IMR-90 (cell line): ENCODE data around the gene TTLL12.

Experiments
- BHLHE40 ChIP-seq: fragments of 150-350 bp; IDR thresholded peaks from 2 replicates; pipeline ENCODE4 v1.6.1; 2016; ENCODE audit warnings: mild to moderate bottlenecking, low read depth, low read length
- CEBPB ChIP-seq: IDR thresholded peaks from 2 replicates; pipeline ENCODE4 v1.6.1; 2012; ENCODE audit warnings: low read depth, low read length, improper control_type of control experiment
- MAZ ChIP-seq: IDR thresholded peaks from 2 replicates; pipeline ENCODE4 v1.6.1; 2012; ENCODE audit warnings: low read depth, mild to moderate bottlenecking, low read length, improper control_type of control experiment, moderate library complexity, borderline replicate concordance
- MXI1 ChIP-seq: IDR thresholded peaks from 2 replicates; pipeline ENCODE4 v1.6.1; 2012; ENCODE audit warnings: low read depth, mild to moderate bottlenecking, low read length, moderate library complexity, borderline replicate concordance
- POLR2A ChIP-seq: IDR thresholded peaks from 2 replicates; pipeline ENCODE4 v1.6.1; 2012; ENCODE audit warnings: mild to moderate bottlenecking, low read depth, low read length
- RCOR1 ChIP-seq: IDR thresholded peaks from 2 replicates; pipeline ENCODE4 v1.6.1; 2012; ENCODE audit warnings: mild to moderate bottlenecking, low read length, improper control_type of control experiment; ENCODE audit not compliant: insufficient replicate concordance
- TF ChIP-seq, protein P1 (sequence below): conservative IDR thresholded peaks from 2 replicates; pipeline ENCODE4 v1.5.1; 2012; ENCODE audit warnings: mild to moderate bottlenecking, low read depth, low read length, improper control_type of control experiment
- TF ChIP-seq, protein P2 (sequence below): fragments of 150-350 bp; IDR thresholded peaks from 2 replicates; pipeline ENCODE4 v1.6.1; 2017; ENCODE audit warnings: mild to moderate bottlenecking, antibody characterized with exemption, low read length, low read depth

DNA sequence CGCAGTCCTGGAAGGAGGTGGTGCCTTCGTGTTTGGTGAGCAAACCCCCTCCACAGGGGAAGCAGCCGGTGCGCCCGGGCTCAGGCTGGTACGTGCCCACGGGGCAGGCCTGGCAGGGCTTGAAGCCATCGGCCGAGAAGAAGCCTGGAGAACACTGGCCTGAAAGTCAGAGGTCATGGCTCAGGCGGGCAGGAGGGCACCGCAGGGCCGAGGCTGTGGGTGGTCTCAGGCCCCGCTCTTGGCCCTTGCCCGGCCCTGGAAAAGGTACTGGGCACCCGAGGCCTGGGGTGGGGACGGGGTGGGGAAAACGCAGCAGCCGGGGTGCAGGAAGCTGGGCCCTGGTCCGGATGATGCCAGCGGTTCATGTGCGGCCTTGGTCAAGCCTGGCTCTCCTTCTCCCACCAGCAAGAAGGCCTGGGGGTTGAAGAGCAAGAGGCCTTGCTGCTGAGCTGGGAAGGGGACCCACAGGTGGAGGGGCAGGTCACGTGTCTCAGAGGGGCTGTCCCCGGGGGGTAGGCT is 25.6 kb upstream of the TTLL12 start:
- TF ChIP-seq MXI1: no peak
- TF ChIP-seq, protein P1, sequence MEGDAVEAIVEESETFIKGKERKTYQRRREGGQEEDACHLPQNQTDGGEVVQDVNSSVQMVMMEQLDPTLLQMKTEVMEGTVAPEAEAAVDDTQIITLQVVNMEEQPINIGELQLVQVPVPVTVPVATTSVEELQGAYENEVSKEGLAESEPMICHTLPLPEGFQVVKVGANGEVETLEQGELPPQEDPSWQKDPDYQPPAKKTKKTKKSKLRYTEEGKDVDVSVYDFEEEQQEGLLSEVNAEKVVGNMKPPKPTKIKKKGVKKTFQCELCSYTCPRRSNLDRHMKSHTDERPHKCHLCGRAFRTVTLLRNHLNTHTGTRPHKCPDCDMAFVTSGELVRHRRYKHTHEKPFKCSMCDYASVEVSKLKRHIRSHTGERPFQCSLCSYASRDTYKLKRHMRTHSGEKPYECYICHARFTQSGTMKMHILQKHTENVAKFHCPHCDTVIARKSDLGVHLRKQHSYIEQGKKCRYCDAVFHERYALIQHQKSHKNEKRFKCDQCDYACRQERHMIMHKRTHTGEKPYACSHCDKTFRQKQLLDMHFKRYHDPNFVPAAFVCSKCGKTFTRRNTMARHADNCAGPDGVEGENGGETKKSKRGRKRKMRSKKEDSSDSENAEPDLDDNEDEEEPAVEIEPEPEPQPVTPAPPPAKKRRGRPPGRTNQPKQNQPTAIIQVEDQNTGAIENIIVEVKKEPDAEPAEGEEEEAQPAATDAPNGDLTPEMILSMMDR: no peak
- TF ChIP-seq CEBPB: no peak
- TF ChIP-seq, protein P2, sequence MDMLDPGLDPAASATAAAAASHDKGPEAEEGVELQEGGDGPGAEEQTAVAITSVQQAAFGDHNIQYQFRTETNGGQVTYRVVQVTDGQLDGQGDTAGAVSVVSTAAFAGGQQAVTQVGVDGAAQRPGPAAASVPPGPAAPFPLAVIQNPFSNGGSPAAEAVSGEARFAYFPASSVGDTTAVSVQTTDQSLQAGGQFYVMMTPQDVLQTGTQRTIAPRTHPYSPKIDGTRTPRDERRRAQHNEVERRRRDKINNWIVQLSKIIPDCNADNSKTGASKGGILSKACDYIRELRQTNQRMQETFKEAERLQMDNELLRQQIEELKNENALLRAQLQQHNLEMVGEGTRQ: no peak
- no peak for TF ChIP-seq POLR2A
- no peak for TF ChIP-seq BHLHE40
- TF ChIP-seq RCOR1: no peak
- no peak for TF ChIP-seq MAZ
